MM.1S (cell line): ENCODE data around the gene ACTR1B.

Source experiments
- CTCF ChIP-seq: fragments of 300-600 bp; sonication (generic); IDR thresholded peaks from 2 replicates; pipeline ENCODE4 v1.5.1; 2016; ENCODE audit warnings: antibody characterized with exemption, low read length, mixed read lengths
- EZH2 ChIP-seq: fragments of 300-600 bp; sonication (generic); optimal IDR thresholded peaks from 2 replicates; pipeline ENCODE3; 2017; ENCODE audit warnings: low read depth, mild to moderate bottlenecking, antibody characterized with exemption, low read length, mixed read lengths
- EZH2phosphoT487 ChIP-seq: fragments of 300-600 bp; sonication (generic); IDR thresholded peaks from 2 replicates; pipeline ENCODE4 v1.6.1; 2018; ENCODE audit warnings: antibody characterized with exemption, low read length

- TF ChIP-seq CTCF = no peak
- no peak for TF ChIP-seq EZH2phosphoT487
- no peak for TF ChIP-seq EZH2
These were observed 43.0 kb upstream of the ACTR1B start for GRCh38 chr2:97706708-97707345.
